ACC112 (cell line): Measurements from ENCODE around the gene TPRKB.
"Not testable (repeated sequence)": the region's sequence is repeated elsewhere in the genome, so short reads cannot be mapped to it uniquely, and the experiment has no call there.

ENCODE experiments used
- H2AFZ ChIP-seq: fragments of 200-600 bp; sonication (generic); one replicate; pipeline ENCODE4 v1.6.0; 2017; ENCODE audit warnings: antibody characterized with exemption, low read length; ENCODE audit not compliant: unreplicated experiment
- H3K27ac ChIP-seq: fragments of 200-600 bp; sonication (generic); 2 replicates; pipeline ENCODE4 v1.5.1; 2014; ENCODE audit warnings: low read depth, mild to moderate bottlenecking, antibody characterized with exemption, low read length, moderate library complexity
- H3K27me3 ChIP-seq: fragments of 200-600 bp; sonication (generic); 2 replicates; pipeline ENCODE4 v1.6.1; 2014; ENCODE audit warnings: mild to moderate bottlenecking, antibody characterized with exemption, low read length, moderate library complexity, mixed read lengths; ENCODE audit not compliant: insufficient read depth
- H3K36me3 ChIP-seq: fragments of 200-600 bp; sonication (generic); 2 replicates; pipeline ENCODE4 v1.6.1; 2016; ENCODE audit warnings: mild to moderate bottlenecking, antibody characterized with exemption, low read length, moderate library complexity, mixed read lengths; ENCODE audit not compliant: insufficient read depth
- H3K4me1 ChIP-seq: fragments of 200-600 bp; sonication (generic); one replicate; pipeline ENCODE4 v1.6.1; 2016; ENCODE audit warnings: low read length, mixed read lengths; ENCODE audit not compliant: insufficient read depth, unreplicated experiment, control insufficient read depth
- H3K4me3 ChIP-seq: fragments of 200-600 bp; sonication (generic); 2 replicates; pipeline ENCODE4 v1.5.1; 2014; ENCODE audit warnings: mild to moderate bottlenecking, low read depth, low read length
- H3K79me2 ChIP-seq: fragments of 200-600 bp; sonication (generic); one replicate; pipeline ENCODE4 v1.6.0; 2016; ENCODE audit warnings: low read length; ENCODE audit not compliant: control insufficient read depth, unreplicated experiment, insufficient read depth

Gene TPRKB

GRCh38 chr2:73739101-73739500, 2.0 kb upstream of the TPRKB start:
- Histone ChIP-seq H3K27ac (no peak overlapping the region), H3K79me2 (peaks cover 17% of the 10 kb centered on the region), H3K4me3 (no peak overlapping the region), H3K36me3 (peaks cover 2% of the 10 kb centered on the region; the same call in 1 of the 2 replicates), H2AFZ (no peak overlapping the region), H3K27me3 (no peaks in the 10 kb centered on the region), H3K4me1 (peaks cover 5% of the 10 kb centered on the region)

GRCh38 chr2:73736378-73736777, 767 bp downstream of the TPRKB start:
- H3K4me1 ChIP-seq = peaks cover 5% of the 10 kb centered on the region
- H3K79me2 ChIP-seq = peaks cover 17% of the 10 kb centered on the region
- peak overlapping the region; percentile 80 for H3K4me3 ChIP-seq
- no peak overlapping the region; the same call in 1 of the 2 replicates for H3K27ac ChIP-seq
- peaks cover 8% of the 10 kb centered on the region for H3K36me3 ChIP-seq
- H2AFZ ChIP-seq = peak overlapping the region; percentile 19
- no peaks in the 10 kb centered on the region for H3K27me3 ChIP-seq

GRCh38 chr2:73730810-73731209, 6.3 kb downstream of the TPRKB start:
- H3K79me2 ChIP-seq = peaks cover 7% of the 10 kb centered on the region
- H3K4me1 ChIP-seq = peaks cover 2% of the 10 kb centered on the region
- no peaks in the 10 kb centered on the region for H3K27me3 ChIP-seq
- no peak overlapping the region for H3K4me3 ChIP-seq
- H3K36me3 ChIP-seq = peaks cover 26% of the 10 kb centered on the region
- H3K27ac ChIP-seq = no peak overlapping the region
- H2AFZ ChIP-seq = no peak overlapping the region

GRCh38 chr2:73728711-73729110, 8.4 kb downstream of the TPRKB start:
- Histone ChIP-seq H3K36me3 (peaks cover 26% of the 10 kb centered on the region), H3K4me1 (no peaks in the 10 kb centered on the region), H3K27ac (no peak overlapping the region), H3K79me2 (no peaks in the 10 kb centered on the region), H3K27me3 (no peaks in the 10 kb centered on the region), H3K4me3 (no peak overlapping the region), H2AFZ (no peak overlapping the region)

GRCh38 chr2:73728043-73728442, 9.1 kb downstream of the TPRKB start:
- H3K27me3 ChIP-seq = no peaks in the 10 kb centered on the region
- no peaks in the 10 kb centered on the region for H3K4me1 ChIP-seq
- no peaks in the 10 kb centered on the region for H3K79me2 ChIP-seq
- no peak overlapping the region for H3K27ac ChIP-seq
- H2AFZ ChIP-seq = no peak overlapping the region
- H3K4me3 ChIP-seq = no peak overlapping the region
- peaks cover 26% of the 10 kb centered on the region for H3K36me3 ChIP-seq

GRCh38 chr2:73726657-73727056, 10.5 kb downstream of the TPRKB start:
- H3K79me2 ChIP-seq, H3K4me3 ChIP-seq, H3K4me1 ChIP-seq, H2AFZ ChIP-seq, H3K27me3 ChIP-seq, H3K27ac ChIP-seq: not testable (repeated sequence)
- H3K36me3 ChIP-seq = peaks cover 21% of the 10 kb centered on the region

GRCh38 chr2:73718851-73719621, 18.1 kb downstream of the TPRKB start:
- H3K27ac ChIP-seq = no peak overlapping the region

GRCh38 chr2:73718421-73718820, 18.7 kb downstream of the TPRKB start:
- Histone ChIP-seq H3K27me3 (peaks cover 18% of the 10 kb centered on the region), H3K4me3 (no peak overlapping the region), H3K79me2 (no peaks in the 10 kb centered on the region), H3K27ac (no peak overlapping the region), H2AFZ (no peak overlapping the region), H3K4me1 (peaks cover 7% of the 10 kb centered on the region), H3K36me3 (no peaks in the 10 kb centered on the region)

More at GRCh38 chr2:73718851-73719621, 18.1 kb downstream of the TPRKB start:
- no peaks in the 10 kb centered on the region for H3K79me2 ChIP-seq
- no peak overlapping the region for H3K4me3 ChIP-seq
- H3K27me3 ChIP-seq = peaks cover 12% of the 10 kb centered on the region; the same call in 1 of the 2 replicates
- H3K4me1 ChIP-seq = peaks cover 7% of the 10 kb centered on the region
- no peak overlapping the region for H2AFZ ChIP-seq
- H3K36me3 ChIP-seq = no peaks in the 10 kb centered on the region

- H3K4me3 ChIP-seq, H3K4me1 ChIP-seq, H3K27ac ChIP-seq, H3K36me3 ChIP-seq, H3K79me2 ChIP-seq, H2AFZ ChIP-seq: not testable (repeated sequence)
- peaks cover 22% of the 10 kb centered on the region for H3K27me3 ChIP-seq
Measured at GRCh38 chr2:73717695-73718094, 19.4 kb downstream of the TPRKB start.

- Histone ChIP-seq H2AFZ (no peak overlapping the region), H3K4me3 (no peak overlapping the region)
Measured at GRCh38 chr2:73717251-73717606, 19.9 kb downstream of the TPRKB start.

GRCh38 chr2:73716543-73717250, 20.4 kb downstream of the TPRKB start:
- peaks cover 7% of the 10 kb centered on the region for H3K4me1 ChIP-seq
- H3K27me3 ChIP-seq = peaks cover 32% of the 10 kb centered on the region
- H3K79me2 ChIP-seq = no peaks in the 10 kb centered on the region
- peak overlapping the region; percentile 42 for H3K4me3 ChIP-seq
- peak overlapping the region; percentile 39 for H2AFZ ChIP-seq
- H3K36me3 ChIP-seq = no peaks in the 10 kb centered on the region
- H3K27ac ChIP-seq = no peak overlapping the region

More at GRCh38 chr2:73717251-73717606, 19.9 kb downstream of the TPRKB start:
- Histone ChIP-seq H3K27ac (no peak overlapping the region), H3K4me1 (peaks cover 7% of the 10 kb centered on the region), H3K36me3 (no peaks in the 10 kb centered on the region), H3K27me3 (peaks cover 26% of the 10 kb centered on the region), H3K79me2 (no peaks in the 10 kb centered on the region)
